ENCODE measurements around the gene CDK5. TPM values are rescaled to one million over a fixed set of nuclear protein-coding genes. Genes with fewer than 3 reads are reported as not detected.
A peak's percentile ranks its signal among the peaks of the same experiment; 100 is the strongest.

CDK5 gene
- total and polyA plus RNA-seq, 9 of the 15 experiments (the other 6 are each of a cell fraction or from before 2014, with no cell fraction given), result 3.2 to 38.0 (median 27.5) TPM

DNA sequence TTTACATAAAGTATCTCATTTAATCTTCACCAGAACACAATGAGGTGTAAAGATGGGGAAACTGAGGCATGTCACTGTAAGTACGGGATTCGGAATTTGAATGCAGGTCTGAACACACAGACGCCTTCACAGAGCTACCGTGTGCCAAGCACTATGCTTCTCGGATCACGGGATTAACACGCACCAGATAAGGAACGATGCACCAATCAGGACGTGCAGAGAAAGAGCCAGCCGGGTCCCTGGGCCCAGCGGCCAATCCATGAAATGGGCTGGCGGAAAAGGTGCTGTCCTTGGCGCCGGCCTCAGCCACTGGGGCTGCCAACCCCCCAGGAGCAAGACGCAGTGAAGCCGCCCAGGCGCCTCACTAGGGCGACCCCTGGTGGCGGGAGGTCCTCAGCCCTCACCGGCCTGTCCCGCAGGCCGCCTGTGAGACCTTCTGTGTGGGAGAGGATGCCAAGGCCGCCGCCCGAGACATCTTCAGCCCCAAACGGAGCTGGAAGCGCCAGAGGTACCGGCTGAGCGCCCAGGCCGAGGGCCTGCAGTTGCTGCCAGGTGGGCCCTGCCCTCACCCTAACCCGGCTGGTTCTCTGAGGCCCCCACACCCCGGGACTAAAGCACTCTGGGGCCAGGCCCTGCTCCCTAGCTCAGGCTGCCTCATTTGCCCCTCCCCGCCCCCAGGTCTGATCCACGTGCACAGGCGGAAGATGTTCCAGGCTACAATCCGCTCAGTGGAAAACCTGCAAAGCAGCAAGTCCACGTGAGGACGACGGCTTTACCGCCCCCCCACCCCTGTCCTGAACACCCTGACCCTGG is 49.0 kb downstream of the CDK5 start (continued):
- TF ChIP-seq ZNF766 (CRISPR knock-in tag; conservative IDR thresholded peaks at IDR 0.05), result peak; percentile 76; the same call in 1 of the 2 replicates
- TF ChIP-seq, protein P1, sequence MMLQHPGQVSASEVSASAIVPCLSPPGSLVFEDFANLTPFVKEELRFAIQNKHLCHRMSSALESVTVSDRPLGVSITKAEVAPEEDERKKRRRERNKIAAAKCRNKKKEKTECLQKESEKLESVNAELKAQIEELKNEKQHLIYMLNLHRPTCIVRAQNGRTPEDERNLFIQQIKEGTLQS (IDR thresholded peaks at IDR 0.05), result 0 out of 2 replicates have a peak, but pooled peaks have one; percentile 42
- TF ChIP-seq, protein P1 (CRISPR knock-in tag; conservative IDR thresholded peaks at IDR 0.05), result peak; percentile 77; the same call in 1 of the 2 replicates
- TF ChIP-seq HDGF (IDR thresholded peaks at IDR 0.05), result no peak
- TF ChIP-seq ZNF57 (CRISPR knock-in tag; IDR thresholded peaks at IDR 0.05), result peak; percentile 80; the same call in 1 of the 2 replicates
- TF ChIP-seq, protein P2, sequence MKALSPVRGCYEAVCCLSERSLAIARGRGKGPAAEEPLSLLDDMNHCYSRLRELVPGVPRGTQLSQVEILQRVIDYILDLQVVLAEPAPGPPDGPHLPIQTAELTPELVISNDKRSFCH (CRISPR knock-in tag; IDR thresholded peaks at IDR 0.05), result no peak
- TF ChIP-seq, protein P2 (tag; IDR thresholded peaks at IDR 0.05), result peak; percentile 95
- peak; percentile 89 for TF ChIP-seq RBFOX2 (IDR thresholded peaks at IDR 0.05; ENCODE audit: low read depth, low read length)
- no peak for TF ChIP-seq ZNF133 (CRISPR knock-in tag; IDR thresholded peaks at IDR 0.05)
- TF ChIP-seq BHLHE40 (IDR thresholded peaks at IDR 0.05; ENCODE audit: low read length), result peak; percentile 95
- TF ChIP-seq ARID1B (IDR thresholded peaks at IDR 0.05), result peak; percentile 68; the same call in 1 of the 2 replicates
- no peak for TF ChIP-seq KLF16 (IDR thresholded peaks at IDR 0.05)
- TF ChIP-seq NCOA6 (IDR thresholded peaks at IDR 0.05), result no peak
- TF ChIP-seq BRD4 (IDR thresholded peaks at IDR 0.05), result 0 out of 2 replicates have a peak, but pooled peaks have one; percentile 57
- no peak for TF ChIP-seq RBM25 (IDR thresholded peaks at IDR 0.05; ENCODE audit: low read depth, low read length, severe bottlenecking)
- TF ChIP-seq ZEB2 (IDR thresholded peaks at IDR 0.05), result peak; percentile 68
- peak; percentile 38 for TF ChIP-seq POU5F1 (IDR thresholded peaks at IDR 0.05; ENCODE audit: borderline replicate concordance, low read depth, low read length, partially characterized antibody)
- TF ChIP-seq MCM3 (IDR thresholded peaks at IDR 0.05), result no peak
- TF ChIP-seq IFI16 (CRISPR knock-in tag; IDR thresholded peaks at IDR 0.05), result 0 out of 2 replicates have a peak, but pooled peaks have one; percentile 60
- TF ChIP-seq, protein P3, sequence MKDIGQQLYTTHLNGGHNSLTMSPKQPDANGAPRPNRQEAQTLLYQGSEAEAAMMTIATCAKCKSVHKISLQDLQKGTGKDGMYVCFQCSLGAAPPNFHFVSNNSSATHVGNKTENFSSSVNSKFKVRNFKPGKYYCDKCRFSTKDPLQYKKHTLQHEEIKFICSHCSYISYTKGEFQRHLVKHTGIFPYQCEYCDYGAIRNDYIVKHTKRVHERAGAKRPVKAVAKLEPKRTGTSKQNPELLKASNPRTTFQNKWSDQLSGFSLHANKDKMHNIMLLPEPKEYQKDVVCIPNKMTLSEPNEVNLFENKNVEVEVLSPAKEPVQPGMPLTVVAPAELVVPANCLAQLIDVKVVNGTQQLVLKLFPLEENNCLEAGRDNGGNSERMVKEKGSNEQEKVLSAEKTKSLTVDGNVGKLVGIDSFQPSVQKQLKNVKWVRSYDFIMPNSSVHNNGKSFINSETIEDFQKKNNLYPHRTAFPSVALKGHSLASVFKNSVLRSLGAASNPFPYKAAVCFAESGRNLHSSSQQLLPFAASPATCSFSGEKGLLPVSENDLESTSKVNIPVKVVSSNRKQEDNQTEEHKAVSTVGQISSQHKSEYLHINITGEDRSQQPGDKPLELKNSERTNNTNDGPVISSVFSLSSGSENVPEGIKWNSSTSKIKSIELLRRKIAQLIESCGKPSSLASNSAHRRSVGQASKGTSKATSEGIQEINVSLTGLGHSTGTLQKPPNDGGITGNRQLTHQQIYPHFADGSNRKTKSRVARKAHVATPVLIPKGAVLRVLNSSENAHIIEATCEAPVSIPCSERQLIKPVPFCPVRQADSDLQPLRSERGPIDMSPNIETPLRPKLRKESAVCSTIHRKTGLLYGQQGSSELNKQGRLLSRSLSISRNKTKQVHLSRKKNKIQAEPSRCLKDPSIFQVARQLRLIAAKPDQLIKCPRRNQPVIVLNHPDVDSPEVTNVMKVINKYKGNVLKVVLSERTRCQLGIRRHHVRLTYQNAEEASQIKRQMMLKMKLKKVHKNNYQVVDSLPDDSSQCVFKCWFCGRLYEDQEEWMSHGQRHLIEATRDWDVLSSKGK (CRISPR knock-in tag; IDR thresholded peaks at IDR 0.05), result no peak
- TF ChIP-seq JUN (IDR thresholded peaks at IDR 0.05; ENCODE audit: borderline replicate concordance, low read depth, low read length), result peak; percentile 53; the same call in 1 of the 2 replicates
- no peak; the same call in 1 of the 2 replicates for TF ChIP-seq JUN (CRISPR knock-in tag; IDR thresholded peaks at IDR 0.05; ENCODE audit: borderline replicate concordance)
- TF ChIP-seq ZNF551 (CRISPR knock-in tag; IDR thresholded peaks at IDR 0.05), result no peak
- peak; percentile 67; the same call in 1 of the 2 replicates for TF ChIP-seq MYBL2 (IDR thresholded peaks at IDR 0.05; ENCODE audit: low read depth)
- TF ChIP-seq MYBL2 (CRISPR knock-in tag; IDR thresholded peaks at IDR 0.05; ENCODE audit: borderline replicate concordance), result no peak
- TF ChIP-seq CREBBP (IDR thresholded peaks at IDR 0.05; ENCODE audit: low read depth, low read length), result no peak

Data from K562 (cell line).